LoVo (cell line): ENCODE results near the gene CELF2.

Experiments used
- DNase-seq: peaks from one replicate; pipeline ENCODE4 v3.0.0-alpha.2; 2016; ENCODE audit warnings: low spot score

CELF2 gene

GRCh38 chr10:11227103-11227502 lies 209.4 kb downstream of the CELF2 start:
- no peak for DNase-seq

DNA sequence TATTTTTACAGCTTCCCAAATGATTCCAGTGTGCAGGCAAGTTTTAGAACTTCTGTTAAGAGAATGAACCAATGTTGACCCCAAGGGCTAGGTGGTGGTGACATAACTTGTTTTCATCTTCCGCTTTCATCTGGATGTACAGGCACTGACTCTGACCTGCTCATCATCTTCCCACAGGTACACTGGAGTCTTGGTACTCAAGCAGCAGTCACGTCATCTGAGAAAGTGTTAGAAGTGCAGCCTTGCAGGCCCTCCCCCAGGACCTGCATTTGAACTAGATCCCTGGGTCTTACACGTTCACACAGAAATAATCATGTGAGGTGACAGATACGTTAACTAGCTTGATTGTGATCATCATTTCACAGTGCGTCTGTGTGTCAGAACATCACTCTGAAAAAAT lies 212.2 kb downstream of the CELF2 start:
- DNase-seq: no peak

DNA sequence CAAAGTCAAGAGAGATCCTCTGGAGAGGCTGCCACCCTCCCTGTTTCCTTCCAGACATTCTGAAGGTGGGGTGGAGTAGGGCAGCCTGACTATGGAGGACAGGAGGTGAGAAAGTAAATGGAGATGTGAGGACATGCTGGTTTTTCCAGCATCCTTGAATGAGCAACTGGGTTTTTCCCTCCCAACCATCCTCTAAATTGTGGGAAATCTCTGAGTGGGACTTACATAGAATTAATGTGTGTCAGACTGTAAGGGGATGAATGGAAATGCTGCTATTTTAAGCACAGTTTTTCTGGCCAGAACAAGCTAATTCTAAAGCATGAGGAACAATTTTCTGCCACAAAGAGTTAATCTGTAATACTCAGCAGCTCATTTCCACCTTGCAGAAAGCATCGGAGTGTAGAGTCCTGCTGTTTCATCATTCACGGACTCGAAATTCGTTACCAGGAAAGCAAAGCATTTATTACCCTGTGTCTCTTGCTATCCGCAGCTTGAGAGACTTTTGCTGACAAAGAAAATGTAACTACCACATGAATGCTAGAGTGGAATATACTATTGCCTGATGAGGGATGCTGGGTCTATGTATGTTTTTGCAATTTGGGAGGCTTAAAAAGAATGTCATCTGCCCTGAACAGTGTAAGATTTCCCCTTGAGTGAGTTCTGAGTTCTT lies 213.0 kb downstream of the CELF2 start:
- no peak for DNase-seq

- no peak for DNase-seq
These were observed 213.6 kb downstream of the CELF2 start for GRCh38 chr10:11231285-11231684.

- no peak for DNase-seq
These were observed 214.7 kb downstream of the CELF2 start for GRCh38 chr10:11232222-11232961.

GRCh38 chr10:11234857-11235531 lies 217.3 kb downstream of the CELF2 start:
- DNase-seq: no peak

- DNase-seq: no peak
These were observed 218.1 kb downstream of the CELF2 start for GRCh38 chr10:11235771-11236170.

DNA sequence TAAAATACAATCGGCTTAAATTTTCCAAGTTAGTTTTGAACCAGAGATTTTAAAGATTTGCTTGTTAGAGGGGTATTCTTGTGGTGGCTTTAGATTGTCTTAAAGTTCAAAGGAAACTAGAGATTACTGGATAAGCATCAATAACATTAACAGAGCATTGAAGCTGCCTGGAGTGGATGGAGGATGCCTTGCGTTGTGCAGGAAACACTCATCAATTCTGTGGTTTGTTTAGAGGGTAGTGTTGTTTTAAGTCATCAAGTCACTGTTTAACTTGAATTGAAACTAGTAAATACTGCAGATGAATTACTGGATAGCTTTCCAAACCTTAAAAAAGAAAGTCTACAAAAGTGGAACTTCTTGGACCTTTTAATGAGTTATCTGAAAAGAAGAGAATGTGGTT lies 218.6 kb downstream of the CELF2 start:
- no peak for DNase-seq

GRCh38 chr10:11237571-11237970 lies 219.9 kb downstream of the CELF2 start:
- DNase-seq: no peak

GRCh38 chr10:11238893-11239292 lies 221.2 kb downstream of the CELF2 start:
- no peak for DNase-seq

DNA sequence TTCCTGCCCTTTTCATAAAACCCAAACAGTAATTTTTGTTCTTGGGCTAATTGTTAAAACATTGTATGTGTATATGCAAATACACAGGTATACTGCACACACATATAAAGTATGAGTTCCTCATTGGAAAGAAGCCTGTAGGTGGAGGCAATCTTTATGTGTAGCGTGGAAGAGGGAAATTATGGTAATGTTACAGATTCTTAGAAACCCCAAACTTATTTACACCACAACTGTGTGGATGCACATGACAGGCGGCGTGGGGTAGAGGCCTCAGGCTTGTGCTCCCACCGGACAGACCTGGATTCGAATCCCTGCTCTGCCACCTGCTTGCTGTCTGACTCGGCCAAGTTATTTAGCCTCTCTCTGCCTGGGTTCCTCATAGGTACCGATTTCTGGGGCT lies 223.0 kb downstream of the CELF2 start:
- no peak for DNase-seq

DNA sequence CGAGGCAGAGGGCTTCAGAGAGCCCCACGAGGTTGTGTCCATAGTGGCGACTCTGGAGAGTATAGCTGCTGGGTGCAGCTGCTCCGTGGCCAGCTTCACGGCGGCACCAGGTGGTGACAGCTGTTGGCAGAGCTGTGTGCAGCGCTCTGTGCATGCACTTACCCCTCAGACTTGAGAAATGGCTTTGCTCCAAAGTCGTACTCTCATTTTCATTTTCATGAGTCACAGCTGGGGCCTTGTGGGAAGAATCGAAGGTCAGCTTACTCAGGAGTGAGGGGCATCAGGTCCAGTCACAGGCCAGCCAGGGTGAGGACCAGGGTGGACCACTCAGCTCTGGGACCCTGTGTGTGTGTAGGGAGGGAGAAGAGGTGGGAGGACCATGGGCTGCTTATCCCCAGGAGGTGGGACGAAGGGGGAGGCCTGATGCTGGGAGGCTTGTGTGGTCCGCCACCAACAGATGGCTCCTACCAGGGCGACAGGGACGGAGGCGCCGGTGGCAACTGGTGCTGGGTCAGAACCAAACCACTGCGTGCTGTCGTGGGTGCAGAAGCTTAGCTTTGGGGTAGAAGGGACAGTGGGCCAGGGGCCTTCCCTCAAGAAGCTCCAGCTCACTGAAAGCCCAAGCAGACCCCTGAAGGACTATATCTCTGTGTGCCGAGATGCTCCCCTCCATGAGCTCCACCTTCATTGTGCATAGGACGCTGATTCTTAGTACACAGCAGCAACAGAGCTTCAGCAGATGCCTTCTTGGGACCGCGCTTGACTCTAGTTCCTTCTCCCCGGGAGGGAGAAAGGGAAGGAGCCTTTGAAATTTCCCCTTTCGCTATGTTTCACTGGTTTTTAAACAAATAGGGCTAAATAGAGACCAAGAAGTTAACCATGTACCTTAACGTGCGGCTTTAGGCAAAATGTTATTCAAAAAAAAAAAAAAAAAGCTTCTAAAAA lies 225.0 kb downstream of the CELF2 start:
- no peak for DNase-seq

- no peak for DNase-seq
These were observed 226.0 kb downstream of the CELF2 start for GRCh38 chr10:11243425-11244222.

DNA sequence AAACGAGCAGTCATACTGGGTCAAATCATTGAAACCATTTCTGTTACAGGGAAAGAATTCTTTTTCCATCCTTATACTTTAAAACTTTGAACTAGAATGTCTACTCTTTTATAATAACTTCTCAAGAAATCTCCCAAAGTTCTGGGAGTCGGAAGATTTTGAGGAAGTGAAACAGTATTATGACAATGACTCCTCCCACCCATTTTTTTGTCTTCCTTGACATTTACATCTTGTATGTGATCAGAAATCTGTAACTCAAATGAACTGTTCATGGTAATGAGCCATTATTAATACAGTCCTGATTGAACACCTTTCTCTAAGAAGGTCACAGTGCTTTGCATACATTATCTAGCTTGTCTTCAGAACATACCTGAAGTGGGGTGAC lies 227.4 kb downstream of the CELF2 start:
- DNase-seq: no peak

DNA sequence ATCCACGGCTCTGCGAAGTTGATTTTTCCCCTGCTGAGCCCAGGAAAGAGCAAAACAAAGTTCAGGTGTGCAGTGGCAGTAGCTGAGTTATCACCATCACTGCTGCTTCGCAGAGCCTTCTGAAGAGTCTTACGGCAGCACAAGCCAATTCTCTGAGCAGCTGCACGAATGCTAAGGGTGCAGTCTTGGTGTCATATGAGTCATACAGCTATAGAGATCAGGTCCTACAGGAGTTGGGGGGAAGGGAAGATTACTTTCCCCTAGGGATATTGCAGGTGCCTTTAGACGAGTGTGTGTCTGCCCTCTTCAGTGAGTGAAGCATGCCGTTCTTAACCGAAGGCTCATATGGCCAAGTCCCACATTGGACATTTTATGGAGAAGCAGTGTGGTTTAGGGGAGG lies 227.8 kb downstream of the CELF2 start:
- DNase-seq: no peak

GRCh38 chr10:11245981-11246590 lies 228.4 kb downstream of the CELF2 start:
- DNase-seq: no peak

- DNase-seq: no peak
These were observed 229.2 kb downstream of the CELF2 start for GRCh38 chr10:11246752-11247467.

DNA sequence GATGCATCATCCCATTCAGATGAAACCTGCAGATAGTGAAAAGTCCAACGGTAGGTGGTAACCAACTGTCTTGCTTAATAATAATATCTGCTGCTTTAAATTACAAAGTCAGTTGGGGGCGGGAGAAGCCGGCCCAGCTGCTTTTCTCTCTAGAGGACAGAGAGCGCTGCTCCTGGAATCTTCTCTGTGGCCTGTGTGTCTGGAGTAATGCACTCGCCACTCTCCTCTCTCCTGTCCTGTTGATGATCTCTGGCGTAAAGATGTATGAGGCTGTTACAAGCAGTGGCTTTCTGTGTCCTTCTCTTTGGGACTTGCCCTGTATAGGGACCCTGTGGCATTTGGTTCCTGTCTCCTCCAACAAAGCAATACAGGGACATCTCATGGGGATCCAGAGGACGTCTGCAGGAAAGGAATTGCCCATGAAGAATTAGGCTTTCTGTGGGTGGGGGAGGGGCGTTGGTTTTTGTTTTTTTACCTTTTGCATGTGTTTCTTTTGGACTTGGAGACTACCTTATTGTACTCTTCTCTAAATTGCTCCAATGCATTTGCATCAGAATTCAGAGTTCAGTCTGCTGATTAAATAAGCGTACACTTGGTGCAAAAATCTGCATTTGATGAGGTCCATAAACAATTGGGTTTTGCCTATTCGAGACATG lies 231.6 kb downstream of the CELF2 start:
- DNase-seq: no peak

- DNase-seq: no peak
These were observed 232.1 kb downstream of the CELF2 start for GRCh38 chr10:11249808-11250195.

GRCh38 chr10:11250304-11250703 lies 232.6 kb downstream of the CELF2 start:
- DNase-seq: no peak
